Spleen (tissue), 11 donors: Measurements from ENCODE around the gene CDKN1B. TPM values are rescaled to one million over a fixed set of nuclear protein-coding genes. Genes with fewer than 3 reads are reported as not detected.

ENCODE experiments used
- DNase-seq: peaks from one replicate; pipeline ENCODE4 v3.0.0-alpha.2; 2020
- H3K27ac ChIP-seq, 8 donors: fragments of 200-600 bp; sonication (generic) in 7 of 8; 1 replicate in 4 of 8; 2 replicates in 4 of 8; pipeline versions ENCODE4 v1.5.0 to v1.8.0; 2016 to 2021; ENCODE audit warnings: inconsistent platforms in 4 of 8, mild to moderate bottlenecking in 4 of 8, moderate library complexity in 1 of 8
- H3K27me3 ChIP-seq, 7 donors: fragments of 200-600 bp; sonication (generic) in 6 of 7; replicated peaks in 1 of 7; 1 replicate in 4 of 7; 2 replicates in 3 of 7; pipeline versions ENCODE4 v1.5.0 to v1.8.0; 2016 to 2021; ENCODE audit warnings: inconsistent platforms in 3 of 7, mild to moderate bottlenecking in 1 of 7
- H3K36me3 ChIP-seq, 6 donors: fragments of 200-600 bp; sonication (generic) in 5 of 6; 1 replicate in 4 of 6; 2 replicates in 2 of 6; pipeline versions ENCODE4 v1.5.0 to v1.8.0; 2016 to 2021; ENCODE audit warnings: inconsistent platforms in 2 of 6
- H3K4me1 ChIP-seq, 6 donors: fragments of 200-600 bp; sonication (generic) in 5 of 6; 1 replicate in 3 of 6; 2 replicates in 3 of 6; pipeline versions ENCODE4 v1.5.0 to v1.8.0; 2016 to 2021; ENCODE audit warnings: inconsistent platforms in 3 of 6
- H3K4me3 ChIP-seq, 8 donors: fragments of 200-600 bp; sonication (generic) in 7 of 8; 1 replicate in 4 of 8; 2 replicates in 4 of 8; pipeline versions ENCODE4 v1.5.0 to v1.8.0; 2016 to 2021; ENCODE audit warnings: inconsistent platforms in 4 of 8, mild to moderate bottlenecking in 4 of 8, moderate library complexity in 2 of 8
- H3K9me3 ChIP-seq, 8 donors: fragments of 200-600 bp; sonication (generic) in 7 of 8; 1 replicate in 4 of 8; 2 replicates in 4 of 8; pipeline versions ENCODE4 v1.5.0 to v1.8.0; 2016 to 2021; ENCODE audit warnings: inconsistent platforms in 4 of 8
- CTCF ChIP-seq, 11 experiments: fragments of 200-600 bp in 7 of 11; fragments of 450-650 bp in 4 of 11; sonication (generic) in 4 of 11; IDR thresholded peaks in 8 of 11; conservative IDR thresholded peaks in 3 of 11; 1 replicate in 7 of 11; 2 replicates in 4 of 11; pipeline versions ENCODE4 v1.4.0 to v1.8.0; 2016 to 2021; ENCODE audit warnings: antibody characterized with exemption in 11 of 11, inconsistent platforms in 4 of 11, mild to moderate bottlenecking in 1 of 11
- POLR2A ChIP-seq, 3 donors: fragments of 450-650 bp; IDR thresholded peaks; one replicate each; pipeline ENCODE4 v1.5.1; 2017; ENCODE audit warnings: antibody characterized with exemption in 3 of 3, mild to moderate bottlenecking in 1 of 3
- POLR2AphosphoS5 ChIP-seq, 3 donors: sonication (generic); formaldehyde crosslinking; IDR thresholded peaks; one replicate each; pipeline ENCODE4 v1.5.1; 2017; ENCODE audit warnings: antibody characterized with exemption in 3 of 3
- WGBS, 5 donors: extraction: QIAGEN DNeasy Blood & Tissue Kit in 3 of 5; methylation state at CpG; one replicate each; pipeline versions ENCODE4 v1.1.5 to v1.1.7; 2013 to 2018; 5-methylcytosine and 5-hydroxymethylcytosine counted together
- intact Hi-C: fragments of 100-400 bp; cut with DNase I; formaldehyde crosslinking; loops from one replicate; pipeline ENCODE4 v1.15.0; 2023; ENCODE audit warnings: low total_unique reads
- polyA plus RNA-seq, 3 donors: library from polyadenylated mRNA; stranded (reverse); fragments of 200-250 nt; gene quantifications; one replicate each; pipeline ENCODE4 v1.2.1, GENCODE V29; 2013
- total RNA-seq, 7 donors: library from RNA; depleted of rRNA in 3 of 7; stranded (reverse); fragments of >200 nt in 3 of 7; fragmentation: NEBNext Ultra II Directional in 4 of 7; extraction: Animal tissue kit (Norgen Biotek cat#: 25700) in 4 of 7; gene quantifications; one replicate each; pipeline versions ENCODE4 v1.1.0 to v1.2.1, GENCODE V29; 2016 to 2021
- donor health status: healthy with polysubstance abuse.
- donor health status: DM: no; HTN: no; CAD: no; lungs with moderate emphysema.
- donor health status: DM: no; HTN: no; CAD: no.
- donor health status: Bipolar disorder and iron deficiency.
- donor health status: healthy.
- donor health status: DM: no; HTN: no; CAD: no.
- donor health status: DM: yes; HTN: yes; CAD: no.

Gene CDKN1B
- total and polyA plus RNA-seq, 10 donors: 34.9 to 95.2 (median 74.7) TPM

- WGBS, 5 donors: 0 to 3% (median 1%) methylated on average over 14 to 15 of the region's 15 CpGs
- intact Hi-C loops: no loop called here
- Histone ChIP-seq H3K9me3 (no peaks in the 10 kb centered on the region), H3K27me3 (no peaks in the 10 kb centered on the region), H3K27ac (peak overlapping the region; percentile 99 to 100 (median 100)), H3K4me3 (peak overlapping the region; percentile 64 to 94 (median 84)), H3K4me1 (peaks cover 37 to 62% (median 51%) of the 10 kb centered on the region in 6 donors), H3K36me3 (peaks cover 0 to 26% (median 5%) of the 10 kb centered on the region in 6 donors)
- TF ChIP-seq CTCF (IDR thresholded peaks at IDR 0.05 in 8 of 11, conservative IDR thresholded peaks at IDR 0.05 in 3 of 11) (no peak), POLR2AphosphoS5 (IDR thresholded peaks at IDR 0.05) (no peak), POLR2A (IDR thresholded peaks at IDR 0.05) (no peak)
- no peak for DNase-seq
Observed at GRCh38 chr12:12716151-12716792, 896 bp upstream of the CDKN1B start.

- peak overlapping the region; percentile 64 to 94 (median 84) for H3K4me3 ChIP-seq
- H3K9me3 ChIP-seq: no peaks in the 10 kb centered on the region
- H3K4me1 ChIP-seq: peaks cover 52 to 77% (median 66%) of the 10 kb centered on the region in 6 donors
- no peaks in the 10 kb centered on the region for H3K27me3 ChIP-seq
- H3K36me3 ChIP-seq: peaks cover 0 to 37% (median 6%) of the 10 kb centered on the region in 6 donors
- intact Hi-C loops: no loop called here
- TF ChIP-seq POLR2A (IDR thresholded peaks at IDR 0.05): no peak
- no peak for TF ChIP-seq CTCF (IDR thresholded peaks at IDR 0.05 in 8 of 11, conservative IDR thresholded peaks at IDR 0.05 in 3 of 11)
- TF ChIP-seq POLR2AphosphoS5 (IDR thresholded peaks at IDR 0.05): peak in 2 of 3 donors; percentile 29 to 69
- WGBS, 5 donors: 0 to 1% (median 1%) methylated on average over 37 to 62 of the region's 62 CpGs
- H3K27ac ChIP-seq: peak overlapping the region; percentile 99 to 100 (median 100)
- peak; percentile 90 for DNase-seq
Observed at GRCh38 chr12:12717586-12718380, 615 bp downstream of the CDKN1B start.

- Histone ChIP-seq H3K9me3 (no peaks in the 10 kb centered on the region), H3K4me1 (peaks cover 51 to 79% (median 69%) of the 10 kb centered on the region in 6 donors), H3K27ac (peak overlapping the region; percentile 99 to 100 (median 100)), H3K4me3 (peak overlapping the region; percentile 64 to 94 (median 84)), H3K27me3 (no peaks in the 10 kb centered on the region), H3K36me3 (peaks cover 0 to 37% (median 6%) of the 10 kb centered on the region in 6 donors)
- no peak for DNase-seq
- TF ChIP-seq POLR2A (IDR thresholded peaks at IDR 0.05): no peak
- no peak for TF ChIP-seq POLR2AphosphoS5 (IDR thresholded peaks at IDR 0.05)
- TF ChIP-seq CTCF (IDR thresholded peaks at IDR 0.05 in 8 of 11, conservative IDR thresholded peaks at IDR 0.05 in 3 of 11): no peak
- intact Hi-C loops: no loop called here
- WGBS, 5 donors: 0 to 1% (median 0%) methylated on average over 9 of the region's 9 CpGs
Observed at GRCh38 chr12:12718381-12718759, 1.2 kb downstream of the CDKN1B start.

GRCh38 chr12:12718853-12719252 lies 1.7 kb downstream of the CDKN1B start:
- no peak for TF ChIP-seq POLR2A (IDR thresholded peaks at IDR 0.05)
- TF ChIP-seq CTCF (IDR thresholded peaks at IDR 0.05 in 8 of 11, conservative IDR thresholded peaks at IDR 0.05 in 3 of 11): no peak
- no peak for TF ChIP-seq POLR2AphosphoS5 (IDR thresholded peaks at IDR 0.05)
- Histone ChIP-seq H3K4me1 (peaks cover 48 to 76% (median 64%) of the 10 kb centered on the region in 6 donors), H3K36me3 (peaks cover 0 to 37% (median 6%) of the 10 kb centered on the region in 6 donors), H3K27ac (peak overlapping the region; percentile 99 to 100 (median 100)), H3K9me3 (no peaks in the 10 kb centered on the region), H3K27me3 (no peaks in the 10 kb centered on the region), H3K4me3 (peak overlapping the region; percentile 64 to 94 (median 84))
- 0 to 1% (median 0%) methylated on average over 14 of the region's 14 CpGs for whole genome bisulfite sequencing, 5 donors
- intact Hi-C loops: no loop called here
- DNase-seq: no peak
